GM18505 (cell line): Measurements from ENCODE around the gene ATL1.
"Not testable (repeated sequence)": the region's sequence is repeated elsewhere in the genome, so short reads cannot be mapped to it uniquely, and the experiment has no call there.

Experiments
- ATAC-seq: cut with Tn5 transposase; IDR thresholded peaks from one replicate; pipeline ENCODE4 v1.9.1; 2021; ENCODE audit not compliant: unreplicated experiment
- POLR2A ChIP-seq: IDR thresholded peaks from 4 replicates; pipeline ENCODE4 v1.6.1; 2011; ENCODE audit warnings: borderline replicate concordance; ENCODE audit not compliant: insufficient read depth, insufficient read length; ENCODE audit errors: extremely low read depth

ATL1 gene

GRCh38 chr14:50531595-50532501 lies 28.1 kb upstream of the ATL1 start:
- TF ChIP-seq POLR2A: no peak
- peak; percentile 43 for ATAC-seq

GRCh38 chr14:50532502-50533240 lies 27.3 kb upstream of the ATL1 start, which contains the start of gene MAP4K5:
Gene MAP4K5 (minus strand): TSS chr14:50532569. CDS start chr14:50532049, 520 bp downstream.
- peak; percentile 70 for TF ChIP-seq POLR2A
- ATAC-seq: peak; percentile 95

GRCh38 chr14:50533241-50533705 lies 26.7 kb upstream of the ATL1 start:
- no peak for TF ChIP-seq POLR2A
- no peak for ATAC-seq

- no peak for ATAC-seq
- TF ChIP-seq POLR2A: no peak
Observed at GRCh38 chr14:50533806-50534205, 26.1 kb upstream of the ATL1 start.

- no peak for ATAC-seq
Observed at GRCh38 chr14:50534416-50534815, 25.5 kb upstream of the ATL1 start.

GRCh38 chr14:50534997-50535396 lies 24.9 kb upstream of the ATL1 start:
- ATAC-seq: no peak
- TF ChIP-seq POLR2A: no peak

More at GRCh38 chr14:50534416-50534815, 25.5 kb upstream of the ATL1 start:
- no peak for TF ChIP-seq POLR2A

GRCh38 chr14:50538034-50538433 lies 21.9 kb upstream of the ATL1 start:
- not testable (repeated sequence) for ATAC-seq

GRCh38 chr14:50539051-50539450 lies 20.9 kb upstream of the ATL1 start:
- TF ChIP-seq POLR2A: no peak

GRCh38 chr14:50541159-50541567 lies 18.8 kb upstream of the ATL1 start:
- no peak for TF ChIP-seq POLR2A
- ATAC-seq: no peak

More at GRCh38 chr14:50539051-50539450, 20.9 kb upstream of the ATL1 start:
- ATAC-seq: no peak

- ATAC-seq: no peak
- TF ChIP-seq POLR2A: no peak
Observed at GRCh38 chr14:50542941-50543418, 17.0 kb upstream of the ATL1 start.

- no peak for ATAC-seq
Observed at GRCh38 chr14:50544911-50545310, 15.0 kb upstream of the ATL1 start.

GRCh38 chr14:50545618-50546017 lies 14.3 kb upstream of the ATL1 start:
- ATAC-seq: no peak
- no peak for TF ChIP-seq POLR2A

More at GRCh38 chr14:50544911-50545310, 15.0 kb upstream of the ATL1 start:
- TF ChIP-seq POLR2A: no peak

- no peak for TF ChIP-seq POLR2A
Observed at GRCh38 chr14:50550294-50550693, 9.7 kb upstream of the ATL1 start.

More at GRCh38 chr14:50550294-50550693, 9.7 kb upstream of the ATL1 start:
- no peak for ATAC-seq
